Keratinocyte (primary cell): ENCODE data around the gene NAALADL2. TPM values are rescaled to one million over a fixed set of nuclear protein-coding genes. Genes with fewer than 3 reads are reported as not detected.

Source experiments
- DNase-seq: peaks from one replicate; pipeline ENCODE4 v3.0.0-alpha.2; 2011; ENCODE audit warnings: low read depth, missing footprints, low spot score
- FAIRE-seq: peaks from 2 replicates; lab custom pipeline; 2011; peaks lifted over from hg19 to GRCh38; lab: Jason Lieb, UNC
- H2AFZ ChIP-seq: 2 replicates; pipeline ENCODE4 v1.6.0; 2012; ENCODE audit warnings: low read length, control low read depth, inconsistent platforms; ENCODE audit not compliant: control insufficient read depth
- H3K27ac ChIP-seq: 2 replicates; pipeline ENCODE4 v1.5.1; 2011; ENCODE audit warnings: low read length; ENCODE audit not compliant: control insufficient read depth, insufficient read depth
- H3K27me3 ChIP-seq: 3 replicates; pipeline ENCODE4 v1.6.0; 2011; ENCODE audit warnings: low read length; ENCODE audit not compliant: control insufficient read depth, insufficient read depth; ENCODE audit errors: extremely low read depth
- H3K36me3 ChIP-seq, 2 experiments: 2 replicates in 1 of 2; 3 replicates in 1 of 2; pipeline ENCODE4 v1.5.1; 2011; ENCODE audit warnings: low read length in 2 of 2, mild to moderate bottlenecking in 1 of 2; ENCODE audit not compliant: control insufficient read depth in 2 of 2, insufficient read depth in 2 of 2; ENCODE audit errors: extremely low read depth in 1 of 2
- H3K4me1 ChIP-seq: 3 replicates; pipeline ENCODE4 v1.5.1; 2011; ENCODE audit warnings: low read length; ENCODE audit not compliant: control insufficient read depth, insufficient read depth; ENCODE audit errors: extremely low read depth
- H3K4me2 ChIP-seq: 3 replicates; pipeline ENCODE4 v1.6.0; 2011; ENCODE audit warnings: low read depth, low read length; ENCODE audit not compliant: control insufficient read depth, insufficient read depth; ENCODE audit errors: extremely low read depth
- H3K4me3 ChIP-seq, 3 experiments: fragments of 200-600 bp in 1 of 3; sonication (generic) in 1 of 3; 2 replicates in 2 of 3; 3 replicates in 1 of 3; pipeline ENCODE4 v1.5.1; 2011 to 2016; ENCODE audit warnings: low read length in 3 of 3, mild to moderate bottlenecking in 3 of 3, control low read depth in 2 of 3, inconsistent platforms in 1 of 3, low read depth in 1 of 3, mixed read lengths in 1 of 3, mixed run types in 1 of 3, moderate library complexity in 1 of 3; ENCODE audit not compliant: control insufficient read depth in 2 of 3, insufficient read depth in 2 of 3; ENCODE audit errors: extremely low read depth in 1 of 3
- H3K79me2 ChIP-seq: 2 replicates; pipeline ENCODE4 v1.6.0; 2012; ENCODE audit warnings: low read length; ENCODE audit not compliant: control insufficient read depth, insufficient read depth
- H3K9ac ChIP-seq: 3 replicates; pipeline ENCODE4 v1.6.0; 2011; ENCODE audit warnings: low read length; ENCODE audit not compliant: control insufficient read depth, insufficient read depth; ENCODE audit errors: extremely low read depth
- H3K9me1 ChIP-seq: 3 replicates; pipeline ENCODE4 v1.6.0; 2011; ENCODE audit warnings: low read length; ENCODE audit not compliant: control insufficient read depth, insufficient read depth; ENCODE audit errors: extremely low read depth
- H3K9me3 ChIP-seq: 2 replicates; pipeline ENCODE4 v1.5.1; 2012; ENCODE audit warnings: low read depth, low read length; ENCODE audit not compliant: control insufficient read depth
- H4K20me1 ChIP-seq: 3 replicates; pipeline ENCODE4 v1.6.0; 2011; ENCODE audit warnings: low read length; ENCODE audit not compliant: control insufficient read depth, insufficient read depth; ENCODE audit errors: extremely low read depth
- EZH2 ChIP-seq: IDR thresholded peaks from one replicate; pipeline ENCODE4 v1.6.1; 2012; ENCODE audit warnings: inconsistent platforms, mild to moderate bottlenecking, low read length, moderate library complexity
- dilution Hi-C: fragments of 300-500 bp; cut with MboI; formaldehyde crosslinking; loops from one replicate; pipeline ENCODE4 v1.7.0; 2020; ENCODE audit warnings: low sequenced_read_pairs; ENCODE audit not compliant: extremely low pct_ligation_motif_present
- polyA plus RNA-seq, 5 experiments: library from polyadenylated mRNA; depleted of rRNA in 3 of 5; stranded (reverse) in 3 of 5; stranded (forward) in 1 of 5; unstranded in 1 of 5; fragments of >200 nt; gene quantifications; 1 replicate in 1 of 5; 2 replicates in 3 of 5; 3 replicates in 1 of 5; pipeline versions ENCODE4 v1.2.1 to v1.2.3, GENCODE V29; 2011 to 2012; ENCODE audit warnings: missing spikeins in 2 of 5, low read depth in 1 of 5, low replicate concordance in 1 of 5
- TF ChIP-seq, protein P1 (sequence below), 3 experiments: IDR thresholded peaks in 1 of 3; conservative IDR thresholded peaks in 1 of 3; optimal IDR thresholded peaks in 1 of 3; 2 replicates in 2 of 3; 3 replicates in 1 of 3; pipeline versions ENCODE3 to v1.5.1; 2011; ENCODE audit warnings: low read length in 3 of 3, mild to moderate bottlenecking in 3 of 3, moderate library complexity in 2 of 3, control low read depth in 1 of 3, inconsistent platforms in 1 of 3; ENCODE audit not compliant: insufficient read depth in 2 of 3; ENCODE audit errors: extremely low read depth in 1 of 3

Gene NAALADL2
- polyA plus RNA-seq, 1 donor (not counting 4 experiments of a cell fraction or from before 2014, with no cell fraction given), result 0.75 TPM

DNA sequence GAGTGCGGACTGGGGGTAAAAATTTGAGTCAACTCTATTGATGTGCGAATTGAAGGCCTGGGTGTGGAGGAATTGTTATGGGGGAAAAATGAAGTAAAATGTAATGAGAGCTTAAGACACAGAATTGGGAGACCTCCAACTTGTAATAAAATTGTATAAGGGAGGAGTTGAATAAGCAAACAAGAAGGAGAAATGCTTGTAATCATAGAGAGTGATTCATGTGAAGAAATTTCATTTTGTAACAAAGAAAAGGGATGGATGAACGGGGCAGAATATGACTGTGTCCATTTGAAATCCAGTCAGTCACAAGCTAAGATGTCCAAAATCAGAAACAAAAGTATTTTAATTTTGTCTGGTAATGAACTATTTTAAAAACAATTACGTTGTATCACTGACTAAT, 552.3 kb downstream of the NAALADL2 start:
- H3K27me3 ChIP-seq, result no peaks in the 10 kb centered on the region
- dilution Hi-C loops, result no loop called here
- H2AFZ ChIP-seq, result no peak overlapping the region
- FAIRE-seq, result no peak
- no peak overlapping the region for H3K27ac ChIP-seq
- no peak overlapping the region for H3K4me3 ChIP-seq
- H3K4me2 ChIP-seq, result no peak overlapping the region
- no peaks in the 10 kb centered on the region for H3K9me3 ChIP-seq
- H4K20me1 ChIP-seq, result no peaks in the 10 kb centered on the region
- DNase-seq, result no peak
- H3K79me2 ChIP-seq, result no peaks in the 10 kb centered on the region
- no peaks in the 10 kb centered on the region for H3K4me1 ChIP-seq
- no peak overlapping the region for H3K9ac ChIP-seq
- no peaks in the 10 kb centered on the region for H3K36me3 ChIP-seq
- TF ChIP-seq, protein P1, sequence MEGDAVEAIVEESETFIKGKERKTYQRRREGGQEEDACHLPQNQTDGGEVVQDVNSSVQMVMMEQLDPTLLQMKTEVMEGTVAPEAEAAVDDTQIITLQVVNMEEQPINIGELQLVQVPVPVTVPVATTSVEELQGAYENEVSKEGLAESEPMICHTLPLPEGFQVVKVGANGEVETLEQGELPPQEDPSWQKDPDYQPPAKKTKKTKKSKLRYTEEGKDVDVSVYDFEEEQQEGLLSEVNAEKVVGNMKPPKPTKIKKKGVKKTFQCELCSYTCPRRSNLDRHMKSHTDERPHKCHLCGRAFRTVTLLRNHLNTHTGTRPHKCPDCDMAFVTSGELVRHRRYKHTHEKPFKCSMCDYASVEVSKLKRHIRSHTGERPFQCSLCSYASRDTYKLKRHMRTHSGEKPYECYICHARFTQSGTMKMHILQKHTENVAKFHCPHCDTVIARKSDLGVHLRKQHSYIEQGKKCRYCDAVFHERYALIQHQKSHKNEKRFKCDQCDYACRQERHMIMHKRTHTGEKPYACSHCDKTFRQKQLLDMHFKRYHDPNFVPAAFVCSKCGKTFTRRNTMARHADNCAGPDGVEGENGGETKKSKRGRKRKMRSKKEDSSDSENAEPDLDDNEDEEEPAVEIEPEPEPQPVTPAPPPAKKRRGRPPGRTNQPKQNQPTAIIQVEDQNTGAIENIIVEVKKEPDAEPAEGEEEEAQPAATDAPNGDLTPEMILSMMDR (optimal IDR thresholded peaks at IDR 0.05 in 1 of 3, IDR thresholded peaks at IDR 0.05 in 1 of 3, conservative IDR thresholded peaks at IDR 0.05 in 1 of 3; ENCODE audit: extremely low read depth in 1 of 3, insufficient read depth in 2 of 3, low read length in 3 of 3), result no peak
- no peaks in the 10 kb centered on the region for H3K9me1 ChIP-seq

DNA sequence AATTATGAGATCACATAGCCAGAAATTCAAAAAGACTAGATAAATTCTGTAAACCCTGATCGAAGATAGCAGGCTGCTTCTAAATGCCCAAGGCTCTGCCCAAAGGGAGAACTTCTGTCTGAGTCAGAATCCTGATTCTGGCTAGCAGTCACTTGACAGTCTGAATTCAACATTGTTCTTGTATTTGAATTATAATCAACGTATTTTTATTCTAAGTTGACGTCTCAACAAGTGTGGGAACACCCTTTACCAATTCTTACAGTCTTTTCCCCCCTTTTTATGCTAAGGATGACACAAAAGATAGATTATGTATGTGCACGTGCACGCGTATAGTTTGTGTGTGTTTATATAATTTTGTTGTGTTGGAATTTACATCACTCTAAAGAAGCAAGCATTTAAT, 552.8 kb downstream of the NAALADL2 start:
- no peak overlapping the region for H3K4me2 ChIP-seq
- H3K79me2 ChIP-seq, result no peaks in the 10 kb centered on the region
- TF ChIP-seq, protein P1 (optimal IDR thresholded peaks at IDR 0.05 in 1 of 3, IDR thresholded peaks at IDR 0.05 in 1 of 3, conservative IDR thresholded peaks at IDR 0.05 in 1 of 3; ENCODE audit: extremely low read depth in 1 of 3, insufficient read depth in 2 of 3, low read length in 3 of 3), result no peak
- no peak for TF ChIP-seq EZH2
- H3K4me3 ChIP-seq, result no peak overlapping the region
- no peak overlapping the region for H3K9ac ChIP-seq
- FAIRE-seq (no peak), DNase-seq (no peak)
- no peaks in the 10 kb centered on the region for H3K4me1 ChIP-seq
- H3K9me3 ChIP-seq, result no peaks in the 10 kb centered on the region
- no peak overlapping the region for H3K27ac ChIP-seq
- no peaks in the 10 kb centered on the region for H3K9me1 ChIP-seq
- no peak overlapping the region for H2AFZ ChIP-seq
- H3K27me3 ChIP-seq, result no peaks in the 10 kb centered on the region
- no peaks in the 10 kb centered on the region for H4K20me1 ChIP-seq
- no peaks in the 10 kb centered on the region for H3K36me3 ChIP-seq
- dilution Hi-C loops, result no loop called here
